ENCODE measurements around the gene CACNB2. TPM values are rescaled to one million over a fixed set of nuclear protein-coding genes. Genes with fewer than 3 reads are reported as not detected.
A peak's percentile ranks its signal among the peaks of the same experiment; 100 is the strongest.

Gene CACNB2
- total RNA-seq, 2 donors from 2014 or later = 1.9 to 4.6 TPM

DNA sequence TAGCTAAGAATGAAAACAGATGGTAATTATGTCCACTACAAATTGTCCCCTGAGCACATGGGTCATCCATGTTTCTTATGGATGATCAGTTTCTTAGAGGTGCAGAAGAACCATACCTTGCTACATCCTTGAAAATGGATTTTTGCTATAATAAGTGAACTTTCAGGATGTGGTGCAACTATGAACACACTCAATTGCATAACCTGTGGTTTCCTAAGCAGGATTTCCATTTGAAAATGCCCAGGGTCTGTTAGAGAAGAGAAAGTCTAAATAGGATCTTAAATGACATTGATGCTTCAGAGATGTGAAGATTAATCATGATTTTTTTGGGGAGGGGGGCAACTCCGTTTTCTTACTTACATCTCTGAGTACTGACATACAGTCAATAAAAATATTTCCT, 39.6 kb upstream of the CACNB2 start:
- 67% methylated on average over 1 of the region's 1 CpG; no CpG with 5 or more reads in 1 of the 2 experiments for WGBS, 2 experiments (ENCODE audit: insufficient coverage in 1 of 2, insufficient read length in 1 of 2)
- Mint-ChIP-seq H3K27ac (no peak overlapping the region), H3K36me3 (ENCODE audit: low read depth) (no peaks in the 10 kb centered on the region), H3K9me3 (no peaks in the 10 kb centered on the region), H3K4me3 (no peak overlapping the region), H3K4me1 (no peaks in the 10 kb centered on the region), H3K27me3 (ENCODE audit: insufficient read depth) (no peaks in the 10 kb centered on the region)
- no peaks in the 10 kb centered on the region for H3K9me3 ChIP-seq (ENCODE audit: control insufficient read depth, low read length)
- no peaks in the 10 kb centered on the region for H3K27me3 ChIP-seq (ENCODE audit: control insufficient read depth, insufficient read depth, low read length, poor library complexity, severe bottlenecking)
- DNase-seq = no peak
- TF ChIP-seq CTCF (conservative IDR thresholded peaks at IDR 0.05) = no peak
- no peak overlapping the region for H3K4me3 ChIP-seq (ENCODE audit: low read length)
- no peaks in the 10 kb centered on the region for H3K4me1 ChIP-seq (ENCODE audit: control insufficient read depth, insufficient read depth, low read length)
- H3K27ac ChIP-seq (ENCODE audit: low read depth, low read length) = no peak overlapping the region
- H3K36me3 ChIP-seq (ENCODE audit: control insufficient read depth, insufficient read depth, low read length) = no peaks in the 10 kb centered on the region
- H3K9ac ChIP-seq (ENCODE audit: extremely low read depth, low read length, poor library complexity, severe bottlenecking) = no peak overlapping the region

DNA sequence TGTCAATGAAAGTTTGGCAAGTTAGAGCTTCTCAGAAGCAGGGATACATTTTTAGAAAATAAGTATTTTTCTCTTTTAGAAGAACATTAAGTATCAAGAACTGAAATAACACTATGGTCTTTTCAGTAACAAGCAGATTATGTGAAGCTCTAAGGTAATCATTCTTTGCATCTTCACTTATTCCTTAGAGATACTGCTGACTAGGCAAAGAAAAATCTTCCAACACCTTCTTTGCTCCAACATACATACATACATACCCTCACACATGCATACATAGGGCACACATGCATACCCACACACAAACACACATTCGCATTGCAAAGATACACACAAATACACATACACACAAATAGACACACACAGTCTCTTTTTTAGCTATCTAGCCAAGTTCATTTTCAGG, 37.8 kb upstream of the CACNB2 start:
- H3K27me3 ChIP-seq (ENCODE audit: control insufficient read depth, insufficient read depth, low read length, poor library complexity, severe bottlenecking) = no peaks in the 10 kb centered on the region
- Mint-ChIP-seq H3K9me3 (no peaks in the 10 kb centered on the region), H3K4me3 (no peak overlapping the region), H3K4me1 (no peaks in the 10 kb centered on the region), H3K36me3 (ENCODE audit: low read depth) (no peaks in the 10 kb centered on the region), H3K27ac (no peak overlapping the region), H3K27me3 (ENCODE audit: insufficient read depth) (no peaks in the 10 kb centered on the region)
- no peak overlapping the region for H3K9ac ChIP-seq (ENCODE audit: extremely low read depth, low read length, poor library complexity, severe bottlenecking)
- H3K9me3 ChIP-seq (ENCODE audit: control insufficient read depth, low read length) = no peaks in the 10 kb centered on the region
- no peaks in the 10 kb centered on the region for H3K4me1 ChIP-seq (ENCODE audit: control insufficient read depth, insufficient read depth, low read length)
- H3K36me3 ChIP-seq (ENCODE audit: control insufficient read depth, insufficient read depth, low read length) = no peaks in the 10 kb centered on the region
- H3K4me3 ChIP-seq (ENCODE audit: low read length) = no peak overlapping the region
- no peak for DNase-seq
- no peak overlapping the region for H3K27ac ChIP-seq (ENCODE audit: low read depth, low read length)
- no peak for TF ChIP-seq CTCF (conservative IDR thresholded peaks at IDR 0.05)
- WGBS, 2 experiments (ENCODE audit: insufficient coverage in 1 of 2, insufficient read length in 1 of 2) = 91% methylated on average over 1 of the region's 1 CpG; no CpG with 5 or more reads in 1 of the 2 experiments

GRCh38 chr10:18104223-18104872, 35.9 kb upstream of the CACNB2 start:
- H3K4me1 Mint-ChIP-seq = no peaks in the 10 kb centered on the region
- no peaks in the 10 kb centered on the region for H3K36me3 ChIP-seq (ENCODE audit: control insufficient read depth, insufficient read depth, low read length)
- no peaks in the 10 kb centered on the region for H3K36me3 Mint-ChIP-seq (ENCODE audit: low read depth)
- H3K4me1 ChIP-seq (ENCODE audit: control insufficient read depth, insufficient read depth, low read length) = no peaks in the 10 kb centered on the region
- no peak overlapping the region for H3K4me3 ChIP-seq (ENCODE audit: low read length)
- H3K4me3 Mint-ChIP-seq = no peak overlapping the region
- no peak overlapping the region for H3K27ac Mint-ChIP-seq
- no peaks in the 10 kb centered on the region for H3K9me3 Mint-ChIP-seq
- peak; percentile 83 for DNase-seq
- H3K9me3 ChIP-seq (ENCODE audit: control insufficient read depth, low read length) = no peaks in the 10 kb centered on the region
- no peaks in the 10 kb centered on the region for H3K27me3 ChIP-seq (ENCODE audit: control insufficient read depth, insufficient read depth, low read length, poor library complexity, severe bottlenecking)
- peak; percentile 87 for TF ChIP-seq CTCF (conservative IDR thresholded peaks at IDR 0.05)
- H3K27ac ChIP-seq (ENCODE audit: low read depth, low read length) = no peak overlapping the region
- H3K27me3 Mint-ChIP-seq (ENCODE audit: insufficient read depth) = no peaks in the 10 kb centered on the region
- no peak overlapping the region for H3K9ac ChIP-seq (ENCODE audit: extremely low read depth, low read length, poor library complexity, severe bottlenecking)
- 79 to 87% methylated on average over 9 to 10 of the region's 10 CpGs for WGBS, 2 experiments (ENCODE audit: insufficient coverage in 1 of 2, insufficient read length in 1 of 2)

Data from endodermal cell (in vitro differentiated cells).